HCT116 (cell line): ENCODE measurements around the gene TMEM86B. TPM values are rescaled to one million over a fixed set of nuclear protein-coding genes. Genes with fewer than 3 reads are reported as not detected.

Source experiments
- ATAC-seq: fragments of 200-7000 bp; cut with Tn5 transposase; 2 replicates; pipeline ENCODE4 v1.9.1; 2020; ENCODE audit warnings: mild to moderate bottlenecking, moderate library complexity
- BruUV-seq: library from RNA; stranded (reverse); fragments of 400-500 nt; replicated peaks from 2 replicates; lab custom pipeline; 2021; lab: Mats Ljungman, UMichigan
- CTCF ChIA-PET: fragments of 300-600 bp; sonication (Branson Sonifier 250); formaldehyde crosslinking; loops from one replicate; lab custom pipeline; 2021; ENCODE audit warnings: antibody characterized with exemption; lab: Charles Lee
- POLR2A ChIA-PET: fragments of 300-600, 350-600 bp; sonication (Branson Sonifier 250); formaldehyde crosslinking; loops from one replicate; lab custom pipeline; 2021; ENCODE audit warnings: antibody characterized with exemption; lab: Charles Lee
- RAD21 ChIA-PET, 2 experiments: fragments of 300-600 bp; sonication (Branson Sonifier 250); formaldehyde crosslinking; loops; one replicate each; lab custom pipeline; 2023; ENCODE audit warnings: low total read pairs in 2 of 2; ENCODE audit not compliant: uncharacterized antibody in 2 of 2, unreplicated experiment in 2 of 2, low non-redundant PET in 1 of 2; lab: Charles Lee
- DNase-seq: peaks from one replicate; pipeline ENCODE4 v3.0.0-alpha.2; 2010; ENCODE audit warnings: low read depth, low spot score
- H2AFZ ChIP-seq: fragments of 200-600 bp; shearing (Covaris generic), sonication (generic); 2 replicates; pipeline ENCODE4 v1.6.1; 2017; ENCODE audit warnings: low read depth, mixed run types, mixed read lengths, antibody characterized with exemption, low read length; ENCODE audit not compliant: poor library complexity, severe bottlenecking
- H3K27ac ChIP-seq: 2 replicates; pipeline ENCODE4 v1.5.1; 2012; ENCODE audit warnings: low read depth, low read length
- H3K27me3 ChIP-seq: fragments of 200-600 bp; sonication (generic); 2 replicates; pipeline ENCODE4 v1.6.1; 2016; ENCODE audit warnings: mixed run types, low read length, mixed read lengths; ENCODE audit not compliant: insufficient read depth
- H3K36me3 ChIP-seq, 2 experiments: fragments of 200-500 bp in 1 of 2; fragments of 200-600 bp in 1 of 2; sonication (Bioruptor generic) in 1 of 2; sonication (generic) in 1 of 2; 2 replicates each; pipeline versions ENCODE4 v1.5.1 to v1.6.1; 2014 to 2016; ENCODE audit warnings: low read length in 2 of 2, inconsistent platforms in 1 of 2, mixed read lengths in 1 of 2, mixed run types in 1 of 2; ENCODE audit not compliant: insufficient read depth in 2 of 2, control insufficient read depth in 1 of 2
- H3K4me1 ChIP-seq, 2 experiments: fragments of 200-600 bp in 1 of 2; sonication (generic) in 1 of 2; 2 replicates each; pipeline versions ENCODE4 v1.5.1 to v1.6.1; 2012 to 2017; ENCODE audit warnings: low read length in 2 of 2, inconsistent platforms in 1 of 2, mild to moderate bottlenecking in 1 of 2, mixed read lengths in 1 of 2, mixed run types in 1 of 2, moderate library complexity in 1 of 2; ENCODE audit not compliant: insufficient read depth in 2 of 2, control insufficient read depth in 1 of 2
- H3K4me2 ChIP-seq: fragments of 200-600 bp; sonication (generic); 2 replicates; pipeline ENCODE4 v1.6.1; 2017; ENCODE audit warnings: mixed run types, low read length, mixed read lengths
- H3K4me3 ChIP-seq, 2 experiments: fragments of 200-600 bp in 1 of 2; sonication (generic) in 1 of 2; replicated peaks in 1 of 2; 2 replicates each; pipeline ENCODE4 v1.5.1; 2011 to 2016; ENCODE audit warnings: low read length in 2 of 2, control low read depth in 1 of 2, low read depth in 1 of 2, mild to moderate bottlenecking in 1 of 2, mixed read lengths in 1 of 2, mixed run types in 1 of 2
- H3K79me2 ChIP-seq: fragments of 200-600 bp; sonication (generic); 2 replicates; pipeline ENCODE4 v1.6.1; 2017; ENCODE audit warnings: mild to moderate bottlenecking, mixed run types, low read length, moderate library complexity, mixed read lengths; ENCODE audit not compliant: insufficient read depth
- H3K9ac ChIP-seq: fragments of 200-600 bp; sonication (generic); 2 replicates; pipeline ENCODE4 v1.6.1; 2016; ENCODE audit warnings: low read length, mixed read lengths
- H3K9me2 ChIP-seq: fragments of 200-600 bp; sonication (generic), shearing (Covaris generic); 2 replicates; pipeline ENCODE4 v1.6.1; 2017; ENCODE audit warnings: mixed run types, mild to moderate bottlenecking, moderate library complexity; ENCODE audit not compliant: insufficient read depth
- H3K9me3 ChIP-seq, 2 experiments: fragments of 200-500 bp in 1 of 2; fragments of 200-600 bp in 1 of 2; sonication (Bioruptor generic) in 1 of 2; sonication (generic) in 1 of 2; 2 replicates each; pipeline ENCODE4 v1.6.1; 2014 to 2017; ENCODE audit warnings: low read length in 2 of 2, mixed read lengths in 2 of 2, inconsistent platforms in 1 of 2, low read depth in 1 of 2, mild to moderate bottlenecking in 1 of 2, mixed run types in 1 of 2, moderate library complexity in 1 of 2; ENCODE audit not compliant: control insufficient read depth in 1 of 2, insufficient read depth in 1 of 2
- H4K20me1 ChIP-seq: fragments of 200-600 bp; sonication (generic), shearing (Covaris generic); 2 replicates; pipeline ENCODE4 v1.6.1; 2017; ENCODE audit warnings: mixed run types, mild to moderate bottlenecking, moderate library complexity; ENCODE audit not compliant: insufficient read depth
- EGR1 ChIP-seq: IDR thresholded peaks from 2 replicates; pipeline ENCODE4 v1.6.1; 2012; ENCODE audit warnings: low read depth
- ELF1 ChIP-seq: IDR thresholded peaks from 2 replicates; pipeline ENCODE4 v1.6.1; 2012; ENCODE audit warnings: low read depth, borderline replicate concordance
- EZH2phosphoT487 ChIP-seq: fragments of 200-600 bp; IDR thresholded peaks from 2 replicates; pipeline ENCODE4 v1.6.1; 2018; ENCODE audit warnings: antibody characterized with exemption, borderline replicate concordance
- FOSL1 ChIP-seq: IDR thresholded peaks from 2 replicates; pipeline ENCODE4 v1.6.1; 2012; ENCODE audit warnings: low read depth
- POLR2AphosphoS5 ChIP-seq: IDR thresholded peaks from 2 replicates; pipeline ENCODE4 v1.6.1; 2011; ENCODE audit warnings: mild to moderate bottlenecking, low read depth, low read length, moderate library complexity
- SIN3A ChIP-seq: IDR thresholded peaks from 2 replicates; pipeline ENCODE4 v1.6.1; 2012; ENCODE audit warnings: low read depth
- SP1 ChIP-seq: IDR thresholded peaks from 2 replicates; pipeline ENCODE4 v1.6.1; 2012; ENCODE audit warnings: low read depth
- SRF ChIP-seq: IDR thresholded peaks from 2 replicates; pipeline ENCODE4 v1.6.1; 2012; ENCODE audit warnings: low read depth
- TCF7L2 ChIP-seq: IDR thresholded peaks from 2 replicates; pipeline ENCODE4 v1.7.0; 2011; ENCODE audit warnings: borderline replicate concordance, inconsistent platforms; ENCODE audit not compliant: insufficient read depth, insufficient read length; ENCODE audit errors: extremely low read depth
- ZNF274 ChIP-seq: fragments of 200-500 bp; sonication (Bioruptor generic); IDR thresholded peaks from 2 replicates; pipeline ENCODE4 v1.6.1; 2014; ENCODE audit warnings: mild to moderate bottlenecking, low read depth, low read length, inconsistent platforms
- intact Hi-C: fragments of 100-400 bp; cut with micrococcal nuclease; formaldehyde crosslinking; loops from 2 replicates; pipeline ENCODE4 v1.10.0; 2022
- total RNA-seq: library from RNA; stranded (reverse); gene quantifications from one replicate; pipeline ENCODE4 v1.2.1, GENCODE V29; 2021; ENCODE audit not compliant: unreplicated experiment
- TF ChIP-seq, protein P1 (sequence below): IDR thresholded peaks from 2 replicates; pipeline ENCODE4 v1.6.1; 2012
- TF ChIP-seq, protein P2 (sequence below): IDR thresholded peaks from 2 replicates; pipeline ENCODE4 v1.6.1; 2012
- TF ChIP-seq, protein P3 (sequence below): IDR thresholded peaks from 2 replicates; pipeline ENCODE4 v1.6.1; 2012; ENCODE audit warnings: low read depth

TMEM86B gene
- total RNA-seq, 1 experiment from 2014 or later, result 10.6 TPM

DNA sequence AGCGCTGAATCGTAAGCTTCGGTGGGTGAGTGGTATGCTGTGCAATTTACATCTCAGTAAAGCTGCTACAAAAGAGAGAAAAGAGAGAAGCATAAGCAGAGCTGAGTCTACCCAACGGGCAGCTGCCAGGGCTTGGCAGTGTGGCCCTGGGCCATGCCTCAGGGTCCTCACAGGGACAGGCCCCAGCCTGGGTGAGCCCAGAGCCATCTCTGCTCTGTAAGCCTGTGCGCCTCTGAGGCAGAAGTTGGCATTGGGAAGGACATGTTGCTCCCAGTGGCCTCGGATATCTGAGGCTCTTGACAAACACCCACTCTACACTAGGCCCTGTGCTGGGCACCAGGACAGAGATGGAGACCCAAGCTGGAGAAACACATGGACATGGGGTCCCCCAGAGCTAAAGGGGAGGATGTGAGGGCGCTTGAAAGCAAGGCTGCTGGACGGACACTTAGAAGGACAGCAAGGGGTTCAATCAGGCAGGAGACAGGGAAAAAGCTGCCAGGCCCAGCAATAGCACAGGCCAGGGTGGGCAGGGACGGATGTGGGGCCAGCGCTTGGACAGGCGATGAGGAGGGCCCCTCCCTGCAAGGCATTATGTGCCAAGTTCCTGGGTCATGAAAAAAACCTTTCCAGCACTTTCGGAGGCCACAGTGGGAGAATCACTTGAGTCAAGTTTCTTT lies 15.6 kb upstream of the TMEM86B start (continued):
- TF ChIP-seq EZH2phosphoT487 (no peak), ELF1 (no peak), POLR2AphosphoS5 (no peak)

DNA sequence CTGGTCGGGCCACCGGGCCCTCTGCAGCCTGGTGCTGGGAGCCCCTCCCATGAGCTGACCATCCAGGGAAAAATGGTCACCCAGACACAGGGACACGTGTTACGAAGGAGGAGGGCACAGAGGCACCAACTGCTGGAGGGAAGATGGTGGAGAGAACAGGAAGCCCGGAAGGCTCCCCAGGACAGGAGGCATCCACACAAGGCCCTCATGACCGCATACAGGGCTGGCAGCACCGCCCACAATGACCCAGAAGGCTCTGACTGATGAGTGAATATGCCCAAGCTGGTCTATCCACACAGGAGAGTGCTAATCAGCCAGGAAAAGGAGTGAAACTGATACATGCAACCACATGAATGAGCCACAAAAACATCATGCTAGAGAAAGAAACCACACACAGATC lies 14.0 kb upstream of the TMEM86B start:
- no peaks in the 10 kb centered on the region for H3K4me1 ChIP-seq
- no peak overlapping the region for H3K4me2 ChIP-seq
- TF ChIP-seq SIN3A (no peak), EGR1 (no peak), ZNF274 (no peak), SRF (no peak), FOSL1 (no peak), SP1 (no peak), TCF7L2 (no peak)
- TF ChIP-seq, protein P1, sequence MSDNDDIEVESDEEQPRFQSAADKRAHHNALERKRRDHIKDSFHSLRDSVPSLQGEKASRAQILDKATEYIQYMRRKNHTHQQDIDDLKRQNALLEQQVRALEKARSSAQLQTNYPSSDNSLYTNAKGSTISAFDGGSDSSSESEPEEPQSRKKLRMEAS, result no peak
- TF ChIP-seq, protein P2, sequence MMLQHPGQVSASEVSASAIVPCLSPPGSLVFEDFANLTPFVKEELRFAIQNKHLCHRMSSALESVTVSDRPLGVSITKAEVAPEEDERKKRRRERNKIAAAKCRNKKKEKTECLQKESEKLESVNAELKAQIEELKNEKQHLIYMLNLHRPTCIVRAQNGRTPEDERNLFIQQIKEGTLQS, result no peak
- TF ChIP-seq, protein P3, sequence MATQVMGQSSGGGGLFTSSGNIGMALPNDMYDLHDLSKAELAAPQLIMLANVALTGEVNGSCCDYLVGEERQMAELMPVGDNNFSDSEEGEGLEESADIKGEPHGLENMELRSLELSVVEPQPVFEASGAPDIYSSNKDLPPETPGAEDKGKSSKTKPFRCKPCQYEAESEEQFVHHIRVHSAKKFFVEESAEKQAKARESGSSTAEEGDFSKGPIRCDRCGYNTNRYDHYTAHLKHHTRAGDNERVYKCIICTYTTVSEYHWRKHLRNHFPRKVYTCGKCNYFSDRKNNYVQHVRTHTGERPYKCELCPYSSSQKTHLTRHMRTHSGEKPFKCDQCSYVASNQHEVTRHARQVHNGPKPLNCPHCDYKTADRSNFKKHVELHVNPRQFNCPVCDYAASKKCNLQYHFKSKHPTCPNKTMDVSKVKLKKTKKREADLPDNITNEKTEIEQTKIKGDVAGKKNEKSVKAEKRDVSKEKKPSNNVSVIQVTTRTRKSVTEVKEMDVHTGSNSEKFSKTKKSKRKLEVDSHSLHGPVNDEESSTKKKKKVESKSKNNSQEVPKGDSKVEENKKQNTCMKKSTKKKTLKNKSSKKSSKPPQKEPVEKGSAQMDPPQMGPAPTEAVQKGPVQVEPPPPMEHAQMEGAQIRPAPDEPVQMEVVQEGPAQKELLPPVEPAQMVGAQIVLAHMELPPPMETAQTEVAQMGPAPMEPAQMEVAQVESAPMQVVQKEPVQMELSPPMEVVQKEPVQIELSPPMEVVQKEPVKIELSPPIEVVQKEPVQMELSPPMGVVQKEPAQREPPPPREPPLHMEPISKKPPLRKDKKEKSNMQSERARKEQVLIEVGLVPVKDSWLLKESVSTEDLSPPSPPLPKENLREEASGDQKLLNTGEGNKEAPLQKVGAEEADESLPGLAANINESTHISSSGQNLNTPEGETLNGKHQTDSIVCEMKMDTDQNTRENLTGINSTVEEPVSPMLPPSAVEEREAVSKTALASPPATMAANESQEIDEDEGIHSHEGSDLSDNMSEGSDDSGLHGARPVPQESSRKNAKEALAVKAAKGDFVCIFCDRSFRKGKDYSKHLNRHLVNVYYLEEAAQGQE, result no peak
- H3K9me2 ChIP-seq, result no peaks in the 10 kb centered on the region
- BruUV-seq, result no TSS peak
- ChIA-PET POLR2A (no interaction called here), CTCF (no interaction called here), RAD21 (no interaction called here)
- H3K27me3 ChIP-seq, result no peaks in the 10 kb centered on the region
- ATAC-seq (no peak), DNase-seq (no peak)
- intact Hi-C loops, result no loop called here
- no peak overlapping the region for H3K9ac ChIP-seq
- H4K20me1 ChIP-seq, result no peaks in the 10 kb centered on the region
- H3K36me3 ChIP-seq, result peaks cover 39 to 44% of the 10 kb centered on the region in 2 experiments
- H3K27ac ChIP-seq, result no peak overlapping the region
- H3K79me2 ChIP-seq, result peaks cover 20% of the 10 kb centered on the region
- H3K9me3 ChIP-seq, result no peaks in the 10 kb centered on the region
- H2AFZ ChIP-seq, result no peak overlapping the region
- H3K4me3 ChIP-seq, result no peak overlapping the region
